Endothelial cell of umbilical vein (primary cell): ENCODE measurements around the gene MYL3. TPM values are rescaled to one million over a fixed set of nuclear protein-coding genes. Genes with fewer than 3 reads are reported as not detected.

Source experiments
- BruUV-seq: library from RNA; stranded (reverse); fragments of 400-500 nt; replicated peaks from 2 replicates; lab custom pipeline; 2021; lab: Mats Ljungman, UMichigan
- CTCF ChIA-PET: fragments of 300-600, 350-600 bp; sonication (Branson Sonifier 250); formaldehyde crosslinking; loops from one replicate; lab custom pipeline; 2021; ENCODE audit warnings: antibody characterized with exemption, inconsistent platforms; lab: Charles Lee
- POLR2A ChIA-PET: fragments of 300-600, 350-600 bp; sonication (Branson Sonifier 250); formaldehyde crosslinking; loops from one replicate; lab custom pipeline; 2021; ENCODE audit warnings: antibody characterized with exemption, inconsistent platforms; lab: Charles Lee
- DNase-seq: peaks from one replicate; pipeline ENCODE4 v3.0.0-alpha.2; 2011; ENCODE audit warnings: low read depth, low spot score
- FAIRE-seq: peaks from 2 replicates; lab custom pipeline; 2011; peaks lifted over from hg19 to GRCh38; lab: Jason Lieb, UNC
- H2AFZ ChIP-seq: 2 replicates; pipeline ENCODE4 v1.6.0; 2012; ENCODE audit warnings: low read depth, low read length, control low read depth, inconsistent platforms
- H3K27ac ChIP-seq: 2 replicates; pipeline ENCODE4 v1.5.1; 2011; ENCODE audit warnings: low read depth, mild to moderate bottlenecking, control low read depth, low read length, moderate library complexity; ENCODE audit not compliant: insufficient read depth
- H3K27me3 ChIP-seq, 2 experiments: 2 replicates each; pipeline versions ENCODE4 v1.6.0 to v1.6.1; 2011; ENCODE audit warnings: low read length in 2 of 2, mixed read lengths in 1 of 2; ENCODE audit not compliant: control insufficient read depth in 2 of 2, insufficient read depth in 2 of 2
- H3K36me3 ChIP-seq, 2 experiments: 2 replicates in 1 of 2; 3 replicates in 1 of 2; pipeline ENCODE4 v1.5.1; 2011; ENCODE audit warnings: low read length in 2 of 2, mild to moderate bottlenecking in 1 of 2, moderate library complexity in 1 of 2; ENCODE audit not compliant: control insufficient read depth in 2 of 2, insufficient read depth in 2 of 2; ENCODE audit errors: extremely low read depth in 1 of 2
- H3K4me1 ChIP-seq: 3 replicates; pipeline ENCODE4 v1.5.1; 2011; ENCODE audit warnings: mild to moderate bottlenecking, low read length; ENCODE audit not compliant: control insufficient read depth, insufficient read depth; ENCODE audit errors: extremely low read depth
- H3K4me2 ChIP-seq: 2 replicates; pipeline ENCODE4 v1.6.1; 2011; ENCODE audit warnings: low read length, control low read depth, mixed read lengths; ENCODE audit not compliant: insufficient read depth
- H3K4me3 ChIP-seq, 3 experiments: fragments of 200-600 bp in 1 of 3; sonication (generic), shearing (Covaris generic) in 1 of 3; replicated peaks in 1 of 3; 2 replicates each; pipeline ENCODE4 v1.5.1; 2011 to 2016; ENCODE audit warnings: control low read depth in 3 of 3, low read length in 3 of 3, mild to moderate bottlenecking in 2 of 3, inconsistent platforms in 1 of 3, low read depth in 1 of 3, moderate library complexity in 1 of 3; ENCODE audit not compliant: insufficient read depth in 1 of 3
- H3K79me2 ChIP-seq: 2 replicates; pipeline ENCODE4 v1.6.0; 2012; ENCODE audit warnings: low read length, inconsistent platforms; ENCODE audit not compliant: control insufficient read depth, insufficient read depth
- H3K9ac ChIP-seq: replicated peaks from 2 replicates; pipeline ENCODE3; 2011; ENCODE audit warnings: low read length, control low read depth; ENCODE audit not compliant: insufficient read depth; ENCODE audit errors: extremely low read depth
- H3K9me1 ChIP-seq: replicated peaks from 3 replicates; pipeline ENCODE4 v1.6.0; 2011; ENCODE audit warnings: mild to moderate bottlenecking, low read length; ENCODE audit not compliant: control insufficient read depth, insufficient read depth; ENCODE audit errors: extremely low read depth
- H3K9me3 ChIP-seq: replicated peaks from 2 replicates; pipeline ENCODE4 v1.5.1; 2012; ENCODE audit warnings: low read length, inconsistent platforms; ENCODE audit not compliant: control insufficient read depth, insufficient read depth
- H4K20me1 ChIP-seq: replicated peaks from 2 replicates; pipeline ENCODE3; 2011; ENCODE audit warnings: mild to moderate bottlenecking, low read length; ENCODE audit not compliant: control insufficient read depth, insufficient read depth; ENCODE audit errors: extremely low read depth
- EZH2 ChIP-seq: IDR thresholded peaks from 2 replicates; pipeline ENCODE4 v1.6.1; 2012; ENCODE audit warnings: borderline replicate concordance, low read depth, mild to moderate bottlenecking, moderate library complexity, low read length, inconsistent platforms; ENCODE audit not compliant: severe bottlenecking
- FOS ChIP-seq: IDR thresholded peaks from 2 replicates; pipeline ENCODE4 v1.6.1; 2011; ENCODE audit warnings: mild to moderate bottlenecking, low read length, moderate library complexity, borderline replicate concordance; ENCODE audit not compliant: insufficient read depth
- GATA2 ChIP-seq: IDR thresholded peaks from 2 replicates; pipeline ENCODE4 v1.7.0; 2011; ENCODE audit warnings: low read depth, mild to moderate bottlenecking, moderate library complexity, mixed read lengths, low read length; ENCODE audit not compliant: insufficient read length, insufficient read depth
- JUN ChIP-seq: IDR thresholded peaks from 2 replicates; pipeline ENCODE4 v1.6.1; 2011; ENCODE audit warnings: borderline replicate concordance, low read depth; ENCODE audit not compliant: insufficient read length, insufficient read depth
- MYC ChIP-seq: IDR thresholded peaks from one replicate; pipeline ENCODE4 v1.6.1; 2011; ENCODE audit warnings: mild to moderate bottlenecking, low read depth, low read length
- POLR2A ChIP-seq: IDR thresholded peaks from 2 replicates; pipeline ENCODE4 v1.6.1; 2012; ENCODE audit warnings: low read depth, mild to moderate bottlenecking, control low read depth, low read length
- POLR2AphosphoS5 ChIP-seq: IDR thresholded peaks from 2 replicates; pipeline ENCODE4 v1.6.1; 2012; ENCODE audit warnings: low read depth, mild to moderate bottlenecking, control low read depth, low read length, moderate library complexity; ENCODE audit not compliant: insufficient read depth
- dilution Hi-C: fragments of 300-500 bp; cut with MboI; formaldehyde crosslinking; loops from one replicate; pipeline ENCODE4 v1.15.0; 2019; ENCODE audit warnings: low sequenced_read_pairs; ENCODE audit not compliant: extremely low pct_ligation_motif_present
- intact Hi-C: fragments of 100-400 bp; cut with micrococcal nuclease; formaldehyde crosslinking; loops from one replicate; pipeline ENCODE4 v1.10.0; 2022
- polyA plus RNA-seq, 4 experiments: library from polyadenylated mRNA; depleted of rRNA in 3 of 4; stranded (reverse) in 3 of 4; unstranded in 1 of 4; fragments of >200 nt; gene quantifications; 2 replicates each; pipeline versions ENCODE4 v1.2.1 to v1.2.3, GENCODE V29; 2011 to 2012; ENCODE audit warnings: missing spikeins in 1 of 4
- total RNA-seq: library from RNA; stranded (reverse); gene quantifications from 2 replicates; pipeline ENCODE4 v1.2.3, GENCODE V29; 2021
- TF ChIP-seq, protein P1 (sequence below), 2 donors: IDR thresholded peaks; 1 replicate in 1 of 2; 2 replicates in 1 of 2; pipeline ENCODE4 v1.5.1; 2011; ENCODE audit warnings: low read length in 2 of 2, mild to moderate bottlenecking in 2 of 2, moderate library complexity in 2 of 2, control low read depth in 1 of 2, inconsistent platforms in 1 of 2, low read depth in 1 of 2; ENCODE audit not compliant: insufficient read depth in 1 of 2; ENCODE audit errors: extremely low read depth in 1 of 2
- TF ChIP-seq, protein P2 (sequence below): IDR thresholded peaks from 2 replicates; pipeline ENCODE4 v1.6.1; 2011; ENCODE audit not compliant: insufficient read depth, insufficient read length

MYL3 gene
- total and polyA plus RNA-seq, 2 donors (not counting 3 experiments of a cell fraction or from before 2014, with no cell fraction given), result not detected

DNA sequence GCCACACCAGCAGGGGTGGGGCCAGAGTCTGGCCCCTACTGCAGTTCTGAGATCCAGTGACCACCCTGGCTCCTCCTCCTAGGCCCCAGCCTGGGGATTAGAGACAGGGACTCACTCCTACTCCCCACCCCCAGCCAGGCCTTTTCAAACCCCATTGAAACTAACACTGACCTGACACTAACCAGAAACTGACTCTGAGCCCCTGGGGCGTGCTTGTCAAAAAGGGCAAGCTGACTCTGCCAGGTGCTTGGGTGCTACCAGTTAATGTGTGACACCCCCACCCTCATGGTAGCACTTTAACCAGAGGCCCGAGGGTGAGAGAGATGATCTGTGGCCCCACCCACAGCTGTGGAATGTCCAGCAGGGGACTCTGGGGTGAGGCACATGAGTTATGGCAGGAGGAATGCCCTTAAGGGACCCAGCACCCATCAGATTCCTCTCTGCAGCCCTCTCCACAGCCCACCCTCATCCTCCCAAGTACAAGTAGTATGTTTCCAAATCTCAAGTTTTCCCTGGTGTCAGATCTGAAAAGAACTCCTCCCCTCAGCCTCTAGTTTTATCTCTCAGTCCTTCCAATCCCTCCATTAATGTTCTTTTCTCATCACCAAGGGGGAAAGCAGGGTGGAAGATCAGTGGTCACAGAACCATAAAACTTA is 15.7 kb upstream of the MYL3 start:
- no peaks in the 10 kb centered on the region for H3K9me3 ChIP-seq
- no peak overlapping the region for H3K4me3 ChIP-seq
- FAIRE-seq, result no peak
- H3K27ac ChIP-seq, result no peak overlapping the region
- BruUV-seq, result no TSS peak
- POLR2A ChIA-PET, result no interaction called here
- TF ChIP-seq, protein P1, sequence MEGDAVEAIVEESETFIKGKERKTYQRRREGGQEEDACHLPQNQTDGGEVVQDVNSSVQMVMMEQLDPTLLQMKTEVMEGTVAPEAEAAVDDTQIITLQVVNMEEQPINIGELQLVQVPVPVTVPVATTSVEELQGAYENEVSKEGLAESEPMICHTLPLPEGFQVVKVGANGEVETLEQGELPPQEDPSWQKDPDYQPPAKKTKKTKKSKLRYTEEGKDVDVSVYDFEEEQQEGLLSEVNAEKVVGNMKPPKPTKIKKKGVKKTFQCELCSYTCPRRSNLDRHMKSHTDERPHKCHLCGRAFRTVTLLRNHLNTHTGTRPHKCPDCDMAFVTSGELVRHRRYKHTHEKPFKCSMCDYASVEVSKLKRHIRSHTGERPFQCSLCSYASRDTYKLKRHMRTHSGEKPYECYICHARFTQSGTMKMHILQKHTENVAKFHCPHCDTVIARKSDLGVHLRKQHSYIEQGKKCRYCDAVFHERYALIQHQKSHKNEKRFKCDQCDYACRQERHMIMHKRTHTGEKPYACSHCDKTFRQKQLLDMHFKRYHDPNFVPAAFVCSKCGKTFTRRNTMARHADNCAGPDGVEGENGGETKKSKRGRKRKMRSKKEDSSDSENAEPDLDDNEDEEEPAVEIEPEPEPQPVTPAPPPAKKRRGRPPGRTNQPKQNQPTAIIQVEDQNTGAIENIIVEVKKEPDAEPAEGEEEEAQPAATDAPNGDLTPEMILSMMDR (IDR thresholded peaks at IDR 0.05; ENCODE audit: extremely low read depth in 1 of 2, insufficient read depth in 1 of 2, low read depth in 1 of 2, low read length in 2 of 2), result no peak
- TF ChIP-seq, protein P2, sequence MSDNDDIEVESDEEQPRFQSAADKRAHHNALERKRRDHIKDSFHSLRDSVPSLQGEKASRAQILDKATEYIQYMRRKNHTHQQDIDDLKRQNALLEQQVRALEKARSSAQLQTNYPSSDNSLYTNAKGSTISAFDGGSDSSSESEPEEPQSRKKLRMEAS, result no peak
- TF ChIP-seq EZH2 (no peak), JUN (no peak), POLR2AphosphoS5 (no peak), FOS (no peak), POLR2A (no peak), GATA2 (no peak), MYC (no peak)
- H3K9ac ChIP-seq, result no peak overlapping the region
- no peaks in the 10 kb centered on the region for H3K9me1 ChIP-seq
- no peaks in the 10 kb centered on the region for H3K36me3 ChIP-seq
- H2AFZ ChIP-seq, result no peak overlapping the region
- peaks cover 17 to 30% of the 10 kb centered on the region in 2 experiments for H3K27me3 ChIP-seq
- no peak overlapping the region for H3K4me2 ChIP-seq
- intact Hi-C loops (no loop called here), dilution Hi-C loops (no loop called here)
- H3K4me1 ChIP-seq, result no peaks in the 10 kb centered on the region
- CTCF ChIA-PET, result interaction anchor here (1.4 kb wide), 1 partner anchor 11 kb away, joined by 3 read pairs; no protein-coding TSS in a partner anchor
- no peak for DNase-seq
- H3K79me2 ChIP-seq, result no peaks in the 10 kb centered on the region
- no peaks in the 10 kb centered on the region for H4K20me1 ChIP-seq
